HEK293 (cell line): Measurements from ENCODE around the gene NPTX1.

Experiments
- CTCF ChIA-PET: fragments of 350-600 bp; formaldehyde crosslinking; extraction: SDS; loops from one replicate; lab custom pipeline; 2021; ENCODE audit warnings: antibody characterized with exemption; lab: Yijun Ruan, JAX
- POLR2A ChIA-PET: fragments of 300-600 bp; formaldehyde crosslinking; extraction: SDS; loops from one replicate; lab custom pipeline; 2020; ENCODE audit warnings: antibody characterized with exemption, inconsistent platforms; lab: Yijun Ruan, JAX
- H3K27ac ChIP-seq: fragments of 200-500 bp; sonication (Bioruptor generic); 2 replicates; pipeline ENCODE4 v1.5.1; 2014; ENCODE audit warnings: low read depth, low read length, control low read depth, inconsistent platforms; ENCODE audit errors: extremely low read depth
- H3K36me3 ChIP-seq, 2 experiments: fragments of 200-500 bp in 1 of 2; sonication (Bioruptor generic) in 1 of 2; 1 replicate in 1 of 2; 2 replicates in 1 of 2; pipeline ENCODE4 v1.5.1; 2014 to 2017; ENCODE audit warnings: inconsistent platforms in 2 of 2, low read length in 2 of 2; ENCODE audit not compliant: control insufficient read depth in 2 of 2, insufficient read depth in 1 of 2
- H3K4me1 ChIP-seq: fragments of 200-500 bp; sonication (Bioruptor generic); 2 replicates; pipeline ENCODE4 v1.5.1; 2014; ENCODE audit warnings: mild to moderate bottlenecking, low read length, inconsistent platforms; ENCODE audit not compliant: control insufficient read depth, insufficient read depth
- H3K4me3 ChIP-seq: 2 replicates; pipeline ENCODE4 v1.5.1; 2011; ENCODE audit warnings: low read depth, mild to moderate bottlenecking, control low read depth, low read length, moderate library complexity
- H3K9me3 ChIP-seq: fragments of 200-500 bp; sonication (Bioruptor generic); 2 replicates; pipeline ENCODE4 v1.5.1; 2014; ENCODE audit warnings: low read depth, low read length, inconsistent platforms; ENCODE audit not compliant: control insufficient read depth, insufficient read depth
- GLIS2 ChIP-seq: fragments of 450-650 bp; formaldehyde crosslinking; IDR thresholded peaks from 2 replicates; pipeline ENCODE4 v1.5.1; 2016; ENCODE audit warnings: missing biosample characterization, missing genetic modification characterization
- KLF16 ChIP-seq: fragments of 450-650 bp; formaldehyde crosslinking; IDR thresholded peaks from 2 replicates; pipeline ENCODE4 v1.5.1; 2017; ENCODE audit warnings: missing biosample characterization, missing genetic modification characterization
- KLF7 ChIP-seq: fragments of 450-650 bp; formaldehyde crosslinking; IDR thresholded peaks from 2 replicates; pipeline ENCODE4 v1.5.1; 2016; ENCODE audit warnings: missing biosample characterization, missing genetic modification characterization, borderline replicate concordance
- TCF7L2 ChIP-seq: IDR thresholded peaks from 2 replicates; pipeline ENCODE4 v1.6.1; 2011; ENCODE audit warnings: low read depth, mild to moderate bottlenecking, inconsistent platforms, low read length, moderate library complexity, borderline replicate concordance
- ZBTB21 ChIP-seq: fragments of 450-650 bp; formaldehyde crosslinking; IDR thresholded peaks from 2 replicates; pipeline ENCODE4 v1.5.1; 2017; ENCODE audit warnings: missing biosample characterization, missing genetic modification characterization
- ZBTB8A ChIP-seq: fragments of 450-650 bp; formaldehyde crosslinking; IDR thresholded peaks from 2 replicates; pipeline ENCODE4 v1.5.1; 2016; ENCODE audit warnings: missing biosample characterization, missing genetic modification characterization
- ZNF2 ChIP-seq: fragments of 450-650 bp; formaldehyde crosslinking; IDR thresholded peaks from 2 replicates; pipeline ENCODE4 v1.5.1; 2016; ENCODE audit warnings: missing biosample characterization, missing genetic modification characterization
- ZNF239 ChIP-seq: fragments of 450-650 bp; formaldehyde crosslinking; IDR thresholded peaks from 2 replicates; pipeline ENCODE4 v1.5.1; 2016; ENCODE audit warnings: missing biosample characterization, missing genetic modification characterization
- ZNF266 ChIP-seq: fragments of 450-650 bp; formaldehyde crosslinking; IDR thresholded peaks from 2 replicates; pipeline ENCODE4 v1.5.1; 2016; ENCODE audit warnings: missing biosample characterization, missing genetic modification characterization, low read depth
- ZNF274 ChIP-seq, 2 experiments: fragments of 200-500 bp in 1 of 2; fragments of 450-650 bp in 1 of 2; sonication (Bioruptor generic) in 1 of 2; formaldehyde crosslinking in 1 of 2; IDR thresholded peaks; 2 replicates each; pipeline versions ENCODE4 v1.5.1 to v1.6.1; 2014 to 2016; ENCODE audit warnings: borderline replicate concordance in 1 of 2, inconsistent platforms in 1 of 2, low read length in 1 of 2, missing biosample characterization in 1 of 2, missing genetic modification characterization in 1 of 2
- ZNF394 ChIP-seq: fragments of 450-650 bp; formaldehyde crosslinking; IDR thresholded peaks from 2 replicates; pipeline ENCODE4 v1.5.1; 2016; ENCODE audit warnings: missing biosample characterization, missing genetic modification characterization, mild to moderate bottlenecking, moderate library complexity, borderline replicate concordance
- ZNF664 ChIP-seq: fragments of 450-650 bp; formaldehyde crosslinking; IDR thresholded peaks from 2 replicates; pipeline ENCODE4 v1.5.1; 2016; ENCODE audit warnings: missing biosample characterization, missing genetic modification characterization
- ZNF785 ChIP-seq: fragments of 450-650 bp; formaldehyde crosslinking; IDR thresholded peaks from 2 replicates; pipeline ENCODE4 v1.5.1; 2016; ENCODE audit warnings: missing biosample characterization, missing genetic modification characterization
- ZNF843 ChIP-seq: fragments of 450-650 bp; formaldehyde crosslinking; IDR thresholded peaks from 2 replicates; pipeline ENCODE4 v1.5.1; 2016; ENCODE audit warnings: missing biosample characterization, missing genetic modification characterization
- ZXDB ChIP-seq: fragments of 450-650 bp; formaldehyde crosslinking; IDR thresholded peaks from 2 replicates; pipeline ENCODE4 v1.5.1; 2016; ENCODE audit warnings: missing biosample characterization, missing genetic modification characterization
- TF ChIP-seq, protein P1 (sequence below): fragments of 450-650 bp; formaldehyde crosslinking; IDR thresholded peaks from 2 replicates; pipeline ENCODE4 v1.5.1; 2016; ENCODE audit warnings: missing biosample characterization, missing genetic modification characterization, borderline replicate concordance
- TF ChIP-seq, protein P2 (sequence below): fragments of 450-650 bp; formaldehyde crosslinking; IDR thresholded peaks from 2 replicates; pipeline ENCODE4 v1.5.1; 2016; ENCODE audit warnings: missing biosample characterization, missing genetic modification characterization
- TF ChIP-seq, protein P3 (sequence below): fragments of 450-650 bp; formaldehyde crosslinking; IDR thresholded peaks from 2 replicates; pipeline ENCODE4 v1.5.1; 2016; ENCODE audit warnings: missing biosample characterization, missing genetic modification characterization
- TF ChIP-seq, protein P4 (sequence below): fragments of 450-650 bp; formaldehyde crosslinking; IDR thresholded peaks from 2 replicates; pipeline ENCODE4 v1.5.1; 2017; ENCODE audit warnings: missing biosample characterization, missing genetic modification characterization
- TF ChIP-seq, protein P5 (sequence below): fragments of 450-650 bp; formaldehyde crosslinking; IDR thresholded peaks from 2 replicates; pipeline ENCODE4 v1.5.1; 2016; ENCODE audit warnings: missing biosample characterization, missing genetic modification characterization

NPTX1 gene

DNA sequence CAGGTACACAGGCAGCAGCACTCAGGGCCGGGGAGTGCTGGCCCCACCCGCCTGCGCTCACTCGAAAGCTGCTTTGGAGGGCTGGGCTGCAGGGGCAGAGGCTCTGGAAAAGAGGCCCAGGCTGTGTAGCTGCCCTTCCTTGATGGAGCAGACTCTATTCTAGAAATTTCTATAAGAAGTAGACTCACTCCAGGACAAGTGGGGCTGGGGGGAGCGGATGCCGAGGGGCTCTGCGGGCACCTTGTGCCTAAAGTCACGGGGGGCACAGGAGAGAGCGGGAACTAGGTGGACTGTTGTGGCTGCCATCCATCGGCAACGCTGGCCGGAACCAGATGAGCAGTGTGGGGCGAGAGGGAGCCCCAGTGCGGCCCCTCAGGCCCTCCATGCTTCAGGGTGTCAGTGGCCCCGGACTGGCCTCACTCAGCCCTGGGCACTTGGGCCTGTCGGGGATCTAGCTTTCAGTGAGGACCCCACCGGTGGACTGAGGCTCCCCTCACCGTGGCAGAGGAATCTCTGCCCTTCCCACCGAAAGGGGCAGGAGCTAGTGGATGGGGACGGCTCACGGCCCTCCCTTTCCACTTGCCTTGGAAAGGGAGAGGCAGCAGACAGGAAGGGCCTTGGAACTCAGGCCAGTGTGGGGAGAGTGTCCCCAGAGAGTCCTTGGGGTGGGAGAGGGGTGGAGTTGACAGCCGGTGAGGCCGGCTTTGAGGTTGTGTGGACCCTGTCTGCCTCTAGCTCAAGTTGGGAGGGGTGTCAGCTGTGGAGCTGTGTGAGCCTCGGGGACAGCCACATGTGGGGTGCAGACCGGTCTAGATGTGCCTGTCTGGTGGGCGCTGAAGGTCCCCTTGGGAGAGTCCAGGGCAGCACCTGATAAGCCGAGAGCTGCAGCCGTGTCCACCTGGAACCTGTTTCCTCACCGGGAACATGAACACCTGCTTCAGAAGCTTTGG lies 44.9 kb downstream of the NPTX1 start:
- POLR2A ChIA-PET: interaction anchor here (1.4 kb wide), 1 partner anchor 23 kb away, joined by 3 read pairs; no protein-coding TSS in a partner anchor
- Histone ChIP-seq H3K4me3 (no peak overlapping the region), H3K9me3 (no peaks in the 10 kb centered on the region), H3K36me3 (no peaks in the 10 kb centered on the region), H3K4me1 (no peaks in the 10 kb centered on the region), H3K27ac (no peak overlapping the region)
- CTCF ChIA-PET: interaction anchor here (0.7 kb wide), 1 partner anchor 536 kb away, joined by 3 read pairs; no protein-coding TSS in a partner anchor
- TF ChIP-seq ZNF843 (no peak), GLIS2 (tag by site-specific recombination) (peak; percentile 8; the same call in 1 of the 2 replicates)

DNA sequence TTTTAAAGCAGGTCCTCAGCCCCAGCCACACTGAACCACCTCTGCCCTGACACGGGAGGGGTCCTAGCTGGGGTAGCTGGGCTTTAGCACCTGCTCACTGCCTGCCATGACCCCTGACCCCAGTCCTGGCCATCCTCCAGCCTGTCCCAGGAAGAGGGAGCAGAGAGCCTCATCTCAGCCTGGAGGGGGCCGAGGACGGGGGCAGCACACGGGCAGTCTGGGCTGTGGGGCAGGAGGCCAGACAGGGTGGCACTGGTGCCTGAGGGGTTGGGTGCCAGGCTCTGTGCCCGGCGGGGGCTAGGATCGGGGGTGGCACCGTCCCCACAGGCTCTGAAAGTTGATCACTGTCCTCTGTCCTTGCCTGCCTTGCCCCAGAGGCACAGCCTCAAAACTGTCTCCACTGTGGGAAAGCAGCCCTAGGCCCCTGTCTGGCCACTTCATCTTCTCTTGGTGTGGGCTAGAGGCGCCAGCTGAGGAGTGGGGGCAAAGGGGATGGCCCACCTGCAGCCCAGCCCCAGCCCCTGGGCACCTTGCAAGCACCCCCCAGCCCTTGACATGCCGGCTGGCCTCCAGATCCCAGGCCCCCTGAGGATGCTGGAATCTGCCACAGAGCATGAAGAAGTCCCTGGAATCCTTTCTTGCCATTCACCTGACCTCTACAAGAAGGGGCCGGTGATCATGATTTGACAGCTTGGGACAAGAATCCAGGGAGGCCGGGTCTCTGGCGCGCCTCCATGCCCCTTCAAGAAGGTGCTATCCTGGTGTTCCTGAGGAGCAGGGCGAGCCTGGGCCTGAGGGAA lies 45.8 kb downstream of the NPTX1 start:
- Histone ChIP-seq H3K4me1 (no peaks in the 10 kb centered on the region), H3K36me3 (no peaks in the 10 kb centered on the region), H3K27ac (no peak overlapping the region), H3K9me3 (no peaks in the 10 kb centered on the region), H3K4me3 (no peak overlapping the region)
- CTCF ChIA-PET: interaction anchor here (0.6 kb wide), 1 partner anchor 25 kb away, joined by 3 read pairs; no protein-coding TSS in a partner anchor
- POLR2A ChIA-PET: no interaction called here
- TF ChIP-seq ZNF266 (tag by site-specific recombination) (no peak), KLF16 (no peak), ZNF785 (tag by site-specific recombination) (no peak), ZNF664 (tag by site-specific recombination) (no peak), ZXDB (tag by site-specific recombination) (no peak), TCF7L2 (no peak), ZNF2 (tag by site-specific recombination) (no peak), ZNF274 (IDR thresholded peaks at IDR 0.05; ENCODE audit: low read length) (no peak), ZNF274 (tag by site-specific recombination; IDR thresholded peaks at IDR 0.05; ENCODE audit: borderline replicate concordance) (no peak), ZNF239 (no peak), KLF7 (tag by site-specific recombination) (no peak), ZBTB8A (tag by site-specific recombination) (no peak), ZBTB21 (tag by site-specific recombination) (no peak), ZNF394 (no peak)
- TF ChIP-seq, protein P1, sequence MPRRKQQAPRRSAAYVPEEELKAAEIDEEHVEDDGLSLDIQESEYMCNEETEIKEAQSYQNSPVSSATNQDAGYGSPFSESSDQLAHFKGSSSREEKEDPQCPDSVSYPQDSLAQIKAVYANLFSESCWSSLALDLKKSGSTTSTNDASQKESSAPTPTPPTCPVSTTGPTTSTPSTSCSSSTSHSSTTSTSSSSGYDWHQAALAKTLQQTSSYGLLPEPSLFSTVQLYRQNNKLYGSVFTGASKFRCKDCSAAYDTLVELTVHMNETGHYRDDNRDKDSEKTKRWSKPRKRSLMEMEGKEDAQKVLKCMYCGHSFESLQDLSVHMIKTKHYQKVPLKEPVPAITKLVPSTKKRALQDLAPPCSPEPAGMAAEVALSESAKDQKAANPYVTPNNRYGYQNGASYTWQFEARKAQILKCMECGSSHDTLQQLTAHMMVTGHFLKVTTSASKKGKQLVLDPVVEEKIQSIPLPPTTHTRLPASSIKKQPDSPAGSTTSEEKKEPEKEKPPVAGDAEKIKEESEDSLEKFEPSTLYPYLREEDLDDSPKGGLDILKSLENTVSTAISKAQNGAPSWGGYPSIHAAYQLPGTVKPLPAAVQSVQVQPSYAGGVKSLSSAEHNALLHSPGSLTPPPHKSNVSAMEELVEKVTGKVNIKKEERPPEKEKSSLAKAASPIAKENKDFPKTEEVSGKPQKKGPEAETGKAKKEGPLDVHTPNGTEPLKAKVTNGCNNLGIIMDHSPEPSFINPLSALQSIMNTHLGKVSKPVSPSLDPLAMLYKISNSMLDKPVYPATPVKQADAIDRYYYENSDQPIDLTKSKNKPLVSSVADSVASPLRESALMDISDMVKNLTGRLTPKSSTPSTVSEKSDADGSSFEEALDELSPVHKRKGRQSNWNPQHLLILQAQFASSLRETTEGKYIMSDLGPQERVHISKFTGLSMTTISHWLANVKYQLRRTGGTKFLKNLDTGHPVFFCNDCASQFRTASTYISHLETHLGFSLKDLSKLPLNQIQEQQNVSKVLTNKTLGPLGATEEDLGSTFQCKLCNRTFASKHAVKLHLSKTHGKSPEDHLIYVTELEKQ (tag by site-specific recombination): no peak
- TF ChIP-seq, protein P2, sequence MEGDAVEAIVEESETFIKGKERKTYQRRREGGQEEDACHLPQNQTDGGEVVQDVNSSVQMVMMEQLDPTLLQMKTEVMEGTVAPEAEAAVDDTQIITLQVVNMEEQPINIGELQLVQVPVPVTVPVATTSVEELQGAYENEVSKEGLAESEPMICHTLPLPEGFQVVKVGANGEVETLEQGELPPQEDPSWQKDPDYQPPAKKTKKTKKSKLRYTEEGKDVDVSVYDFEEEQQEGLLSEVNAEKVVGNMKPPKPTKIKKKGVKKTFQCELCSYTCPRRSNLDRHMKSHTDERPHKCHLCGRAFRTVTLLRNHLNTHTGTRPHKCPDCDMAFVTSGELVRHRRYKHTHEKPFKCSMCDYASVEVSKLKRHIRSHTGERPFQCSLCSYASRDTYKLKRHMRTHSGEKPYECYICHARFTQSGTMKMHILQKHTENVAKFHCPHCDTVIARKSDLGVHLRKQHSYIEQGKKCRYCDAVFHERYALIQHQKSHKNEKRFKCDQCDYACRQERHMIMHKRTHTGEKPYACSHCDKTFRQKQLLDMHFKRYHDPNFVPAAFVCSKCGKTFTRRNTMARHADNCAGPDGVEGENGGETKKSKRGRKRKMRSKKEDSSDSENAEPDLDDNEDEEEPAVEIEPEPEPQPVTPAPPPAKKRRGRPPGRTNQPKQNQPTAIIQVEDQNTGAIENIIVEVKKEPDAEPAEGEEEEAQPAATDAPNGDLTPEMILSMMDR (tag by site-specific recombination): no peak
- TF ChIP-seq, protein P3, sequence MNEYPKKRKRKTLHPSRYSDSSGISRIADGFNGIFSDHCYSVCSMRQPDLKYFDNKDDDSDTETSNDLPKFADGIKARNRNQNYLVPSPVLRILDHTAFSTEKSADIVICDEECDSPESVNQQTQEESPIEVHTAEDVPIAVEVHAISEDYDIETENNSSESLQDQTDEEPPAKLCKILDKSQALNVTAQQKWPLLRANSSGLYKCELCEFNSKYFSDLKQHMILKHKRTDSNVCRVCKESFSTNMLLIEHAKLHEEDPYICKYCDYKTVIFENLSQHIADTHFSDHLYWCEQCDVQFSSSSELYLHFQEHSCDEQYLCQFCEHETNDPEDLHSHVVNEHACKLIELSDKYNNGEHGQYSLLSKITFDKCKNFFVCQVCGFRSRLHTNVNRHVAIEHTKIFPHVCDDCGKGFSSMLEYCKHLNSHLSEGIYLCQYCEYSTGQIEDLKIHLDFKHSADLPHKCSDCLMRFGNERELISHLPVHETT: no peak
- TF ChIP-seq, protein P4, sequence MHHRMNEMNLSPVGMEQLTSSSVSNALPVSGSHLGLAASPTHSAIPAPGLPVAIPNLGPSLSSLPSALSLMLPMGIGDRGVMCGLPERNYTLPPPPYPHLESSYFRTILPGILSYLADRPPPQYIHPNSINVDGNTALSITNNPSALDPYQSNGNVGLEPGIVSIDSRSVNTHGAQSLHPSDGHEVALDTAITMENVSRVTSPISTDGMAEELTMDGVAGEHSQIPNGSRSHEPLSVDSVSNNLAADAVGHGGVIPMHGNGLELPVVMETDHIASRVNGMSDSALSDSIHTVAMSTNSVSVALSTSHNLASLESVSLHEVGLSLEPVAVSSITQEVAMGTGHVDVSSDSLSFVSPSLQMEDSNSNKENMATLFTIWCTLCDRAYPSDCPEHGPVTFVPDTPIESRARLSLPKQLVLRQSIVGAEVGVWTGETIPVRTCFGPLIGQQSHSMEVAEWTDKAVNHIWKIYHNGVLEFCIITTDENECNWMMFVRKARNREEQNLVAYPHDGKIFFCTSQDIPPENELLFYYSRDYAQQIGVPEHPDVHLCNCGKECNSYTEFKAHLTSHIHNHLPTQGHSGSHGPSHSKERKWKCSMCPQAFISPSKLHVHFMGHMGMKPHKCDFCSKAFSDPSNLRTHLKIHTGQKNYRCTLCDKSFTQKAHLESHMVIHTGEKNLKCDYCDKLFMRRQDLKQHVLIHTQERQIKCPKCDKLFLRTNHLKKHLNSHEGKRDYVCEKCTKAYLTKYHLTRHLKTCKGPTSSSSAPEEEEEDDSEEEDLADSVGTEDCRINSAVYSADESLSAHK (tag by site-specific recombination): no peak
- TF ChIP-seq, protein P5, sequence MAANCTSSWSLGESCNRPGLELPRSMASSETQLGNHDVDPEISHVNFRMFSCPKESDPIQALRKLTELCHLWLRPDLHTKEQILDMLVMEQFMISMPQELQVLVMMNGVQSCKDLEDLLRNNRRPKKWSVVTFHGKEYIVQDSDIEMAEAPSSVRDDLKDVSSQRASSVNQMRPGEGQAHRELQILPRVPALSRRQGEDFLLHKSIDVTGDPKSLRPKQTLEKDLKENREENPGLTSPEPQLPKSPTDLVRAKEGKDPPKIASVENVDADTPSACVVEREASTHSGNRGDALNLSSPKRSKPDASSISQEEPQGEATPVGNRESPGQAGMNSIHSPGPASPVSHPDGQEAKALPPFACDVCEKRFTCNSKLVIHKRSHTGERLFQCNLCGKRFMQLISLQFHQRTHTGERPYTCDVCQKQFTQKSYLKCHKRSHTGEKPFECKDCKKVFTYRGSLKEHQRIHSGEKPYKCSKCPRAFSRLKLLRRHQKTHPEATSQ (tag by site-specific recombination): no peak
